Stomach (tissue), 4 donors: ENCODE data around the gene ADGRA1.

Experiments
- CTCF ChIP-seq, 7 experiments: fragments of 450-650 bp in 4 of 7; fragments of 200-600 bp in 3 of 7; sonication (generic) in 3 of 7; IDR thresholded peaks; one replicate each; pipeline ENCODE4 v1.5.1; 2016 to 2019; ENCODE audit warnings: antibody characterized with exemption in 7 of 7, control low read depth in 2 of 7, mild to moderate bottlenecking in 1 of 7
- EP300 ChIP-seq: sonication (generic); formaldehyde crosslinking; IDR thresholded peaks from one replicate; pipeline ENCODE4 v1.6.1; 2017; ENCODE audit warnings: antibody characterized with exemption
- POLR2A ChIP-seq, 4 donors: fragments of 450-650 bp; IDR thresholded peaks; one replicate each; pipeline ENCODE4 v1.6.1; 2016; ENCODE audit warnings: antibody characterized with exemption in 4 of 4, control low read depth in 2 of 4, mild to moderate bottlenecking in 1 of 4, moderate library complexity in 1 of 4
- POLR2AphosphoS5 ChIP-seq, 3 donors: sonication (generic); formaldehyde crosslinking; IDR thresholded peaks; one replicate each; pipeline ENCODE4 v1.6.1; 2016; ENCODE audit warnings: antibody characterized with exemption in 3 of 3

- TF ChIP-seq CTCF (IDR thresholded peaks at IDR 0.05) = no peak
- no peak for TF ChIP-seq EP300
- no peak for TF ChIP-seq POLR2A (IDR thresholded peaks at IDR 0.05)
- no peak for TF ChIP-seq POLR2AphosphoS5 (IDR thresholded peaks at IDR 0.05)
Measured at GRCh38 chr10:133093291-133093690, 5.6 kb downstream of the ADGRA1 start.
